Measurements from ENCODE around the gene METAP1D.

GRCh38 chr2:172082944-172083627 is 83.3 kb downstream of the METAP1D start:
- TF ChIP-seq CTCF (IDR thresholded peaks at IDR 0.05) (no peak), EP300 (IDR thresholded peaks at IDR 0.05) (no peak)
